GM21723 (cell line): ENCODE data around the gene DCP1A.
A peak's percentile ranks its signal among the peaks of the same experiment; 100 is the strongest.
"Not testable (repeated sequence)": the region's sequence is repeated elsewhere in the genome, so short reads cannot be mapped to it uniquely, and the experiment has no call there.

Experiments
- ATAC-seq: cut with Tn5 transposase; IDR thresholded peaks from one replicate; pipeline ENCODE4 v1.9.1; 2021; ENCODE audit warnings: mild to moderate bottlenecking, moderate library complexity; ENCODE audit not compliant: unreplicated experiment

DCP1A gene

DNA sequence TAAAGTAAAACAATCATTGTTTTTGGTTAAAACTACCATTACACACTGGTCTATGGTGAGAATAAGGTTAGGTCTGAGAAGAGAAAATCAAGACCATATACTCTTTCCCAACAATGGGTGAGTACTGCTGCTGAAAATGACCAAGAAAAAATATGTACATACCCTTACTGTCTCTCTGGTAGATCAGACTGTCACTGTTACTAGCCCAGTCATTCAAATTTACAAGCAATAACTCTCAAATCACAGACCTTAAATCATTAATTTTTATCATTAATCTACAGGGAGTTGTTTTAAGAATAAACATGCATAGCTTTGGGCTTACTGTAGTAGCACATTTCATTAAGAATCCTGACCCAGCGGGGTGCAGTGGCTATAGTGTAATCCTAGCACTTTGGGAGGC, 17.4 kb downstream of the DCP1A start:
- ATAC-seq: no peak

DNA sequence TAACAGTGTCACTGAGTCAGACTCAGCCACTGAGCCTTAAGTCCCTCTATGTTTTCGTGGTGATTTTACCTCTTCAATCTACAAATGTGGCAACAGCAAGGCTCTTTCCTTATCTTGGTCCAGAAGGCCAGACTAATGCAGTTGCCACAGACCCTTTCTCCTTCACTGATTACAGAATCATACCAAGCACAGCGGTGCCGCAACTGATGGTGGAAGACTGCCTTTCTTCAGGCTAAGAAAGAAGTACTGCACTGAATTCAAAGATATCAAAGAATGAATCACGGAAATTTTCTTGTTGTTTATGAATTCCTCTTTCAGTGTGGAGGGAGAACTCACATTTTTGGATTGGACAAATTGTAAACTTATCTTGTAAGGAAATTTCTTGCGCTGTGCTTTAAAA, 18.6 kb downstream of the DCP1A start:
- no peak for ATAC-seq

DNA sequence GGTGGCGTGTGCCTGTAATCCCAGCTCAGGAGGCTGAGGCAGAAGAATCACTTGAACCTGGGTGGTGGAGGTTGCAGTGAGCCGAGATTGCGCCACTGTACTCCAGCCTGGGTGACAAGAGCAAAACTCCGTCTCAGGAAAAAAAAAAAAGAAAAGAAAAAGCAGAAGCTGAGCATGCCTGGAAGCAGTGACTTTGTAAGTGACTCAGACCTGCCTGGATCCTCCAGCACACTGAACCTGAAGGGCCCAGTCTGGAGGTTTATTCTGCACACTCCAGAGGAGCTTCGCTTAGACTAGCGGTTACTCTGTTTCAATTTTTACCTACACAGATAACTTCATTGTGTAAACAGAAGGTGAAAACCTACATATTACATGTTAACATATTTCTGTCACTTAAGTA, 19.4 kb downstream of the DCP1A start:
- not testable (repeated sequence) for ATAC-seq

DNA sequence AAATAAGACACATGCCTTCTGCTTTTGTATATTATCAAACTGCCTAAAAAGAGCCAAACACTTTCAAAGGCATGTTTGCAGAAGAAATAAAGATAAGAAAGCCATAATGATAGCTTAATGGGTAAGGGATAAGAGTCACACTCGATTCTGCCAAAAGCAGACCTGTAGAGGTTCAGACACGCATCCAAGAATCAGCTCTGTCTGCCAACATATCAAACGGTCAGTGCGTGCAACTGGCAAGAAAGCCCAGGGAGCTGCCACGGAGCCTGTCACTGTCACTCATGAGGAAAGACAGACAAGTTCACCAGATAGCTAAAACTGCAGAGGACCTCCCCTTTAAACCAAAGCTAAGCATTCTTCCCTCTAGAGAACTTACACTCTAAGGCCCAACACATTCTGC, 23.2 kb downstream of the DCP1A start:
- ATAC-seq: no peak

DNA sequence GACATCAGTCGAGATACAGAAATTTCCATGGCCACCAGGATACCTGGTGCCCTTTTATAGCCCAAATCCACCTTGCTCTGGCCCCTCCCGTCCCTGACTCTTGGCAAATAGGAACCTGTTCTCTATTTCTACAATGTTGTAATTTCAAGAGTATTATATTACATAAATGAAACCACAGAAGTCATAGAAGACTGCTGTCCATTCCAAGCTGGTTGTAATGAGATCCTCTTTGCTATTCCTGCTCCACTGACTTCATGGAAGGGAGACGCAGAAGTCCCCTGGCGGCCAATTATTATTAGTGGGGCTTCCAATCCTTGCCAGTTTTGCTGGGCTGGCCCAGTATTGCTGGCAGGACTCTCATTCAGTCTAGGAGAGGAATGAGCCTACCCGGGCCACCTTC, 26.6 kb downstream of the DCP1A start:
- ATAC-seq: no peak

DNA sequence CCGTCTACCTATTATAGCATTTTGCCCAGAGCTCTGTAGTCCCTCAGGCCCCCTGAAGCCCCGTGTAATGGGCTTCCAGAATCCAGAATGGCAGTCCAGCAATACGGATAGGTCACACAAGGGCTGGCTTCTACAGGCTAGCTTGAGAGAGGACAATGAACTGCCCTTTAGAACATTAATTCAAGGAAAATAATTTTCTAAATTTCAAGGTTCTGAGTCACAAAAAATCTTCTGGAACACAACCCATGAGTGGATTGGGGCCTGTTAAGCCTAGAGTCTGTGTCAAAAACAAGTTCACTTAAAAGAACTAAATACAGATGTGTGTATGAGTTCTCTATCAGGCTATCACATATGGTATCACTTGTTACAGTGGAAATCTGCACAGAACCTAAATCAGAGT, 28.8 kb downstream of the DCP1A start:
- ATAC-seq: no peak

DNA sequence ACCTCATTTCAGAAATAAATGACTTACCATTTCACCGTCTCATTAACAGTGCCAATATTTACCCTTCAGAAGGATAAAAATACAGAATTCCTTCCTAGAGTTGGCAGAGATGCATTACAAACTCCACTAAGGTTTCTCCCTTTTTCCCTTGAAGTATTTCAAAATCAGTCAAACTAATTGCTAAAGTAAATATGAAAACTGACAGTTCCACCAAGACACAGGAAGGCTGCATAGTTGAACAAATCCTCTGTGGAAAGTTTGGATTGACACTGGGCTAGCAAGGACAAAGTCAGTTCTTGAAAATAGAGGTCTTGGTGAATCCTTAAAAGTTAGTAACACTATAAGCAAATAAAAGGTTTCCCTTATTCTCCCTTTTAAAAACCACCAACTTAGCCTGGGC, 34.5 kb downstream of the DCP1A start:
- no peak for ATAC-seq

DNA sequence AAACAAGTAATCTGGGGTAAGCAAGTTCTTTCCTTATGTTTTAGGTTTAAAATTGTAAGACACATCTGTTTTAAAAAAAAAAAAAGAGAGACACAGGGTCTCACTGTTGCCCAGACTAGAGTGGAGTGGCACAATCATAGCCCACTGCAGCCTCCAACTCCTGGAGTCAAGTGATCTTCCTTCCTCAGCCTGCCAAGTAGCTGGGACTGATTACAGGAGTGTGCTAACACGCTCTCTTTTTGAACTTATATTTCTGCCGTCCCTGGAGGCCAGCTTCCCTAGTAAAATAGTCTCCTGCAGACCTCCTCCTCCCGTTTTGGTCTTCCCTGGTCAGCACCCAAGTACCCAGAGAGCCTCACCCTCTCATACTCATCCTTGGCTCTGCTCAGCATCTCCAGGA, 35.5 kb downstream of the DCP1A start:
- no peak for ATAC-seq

DNA sequence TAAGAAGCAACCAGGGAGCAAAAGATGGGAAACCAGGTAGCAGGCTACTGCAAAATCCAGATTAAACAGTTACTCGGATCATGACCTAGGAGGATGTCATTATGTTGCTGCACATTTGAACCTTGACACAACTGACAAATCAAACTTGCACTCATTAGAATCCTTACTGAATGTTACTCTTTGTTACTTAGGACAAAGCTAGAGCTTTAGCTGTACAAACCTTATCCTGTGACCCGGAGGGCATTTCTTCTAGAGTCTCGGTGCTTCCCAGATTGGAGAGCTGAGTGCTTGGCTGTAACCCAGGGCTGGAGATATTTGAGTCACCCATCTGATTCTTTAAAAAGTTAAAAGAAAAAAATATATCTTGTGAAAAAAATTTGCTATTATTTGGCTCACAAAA, 43.4 kb downstream of the DCP1A start:
- no peak for ATAC-seq

DNA sequence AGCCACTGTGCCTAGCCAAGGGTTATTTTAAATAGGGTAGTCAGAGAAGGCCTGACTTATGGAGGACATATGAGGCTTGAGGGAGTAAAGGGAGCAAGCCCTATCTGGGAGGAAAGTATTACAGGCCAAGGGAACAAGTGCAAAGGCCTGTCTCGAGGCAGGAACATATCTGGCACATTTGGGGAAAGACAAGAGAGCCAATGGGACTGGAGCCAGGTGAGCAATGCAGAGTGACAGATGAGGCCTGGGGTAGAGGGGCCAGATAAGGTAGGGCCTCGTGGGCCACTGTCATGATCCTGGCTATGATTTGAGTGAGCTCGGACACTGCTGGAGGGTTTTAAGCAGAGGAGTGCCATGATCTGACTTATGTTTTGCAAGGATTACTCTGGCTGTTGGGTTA, 43.8 kb downstream of the DCP1A start:
- ATAC-seq: no peak

DNA sequence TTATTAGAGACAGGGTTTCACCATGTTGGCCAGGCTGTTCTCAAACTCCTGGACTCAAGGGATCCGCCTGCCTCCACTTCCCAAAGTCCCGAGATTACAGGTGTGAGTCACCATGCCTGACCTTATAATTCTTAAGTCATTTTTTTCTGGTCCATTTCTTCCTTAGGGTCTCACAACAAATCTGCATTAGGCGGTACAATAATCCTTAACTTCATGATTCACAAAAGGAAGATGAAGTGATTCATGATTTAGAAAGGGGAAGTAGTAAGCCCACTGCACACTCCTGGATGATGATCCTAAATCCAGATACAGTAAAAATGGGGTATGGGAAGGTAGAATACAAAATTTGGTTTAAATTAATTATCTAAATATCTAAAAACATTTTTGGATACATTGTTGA, 46.5 kb downstream of the DCP1A start:
- ATAC-seq: no peak

DNA sequence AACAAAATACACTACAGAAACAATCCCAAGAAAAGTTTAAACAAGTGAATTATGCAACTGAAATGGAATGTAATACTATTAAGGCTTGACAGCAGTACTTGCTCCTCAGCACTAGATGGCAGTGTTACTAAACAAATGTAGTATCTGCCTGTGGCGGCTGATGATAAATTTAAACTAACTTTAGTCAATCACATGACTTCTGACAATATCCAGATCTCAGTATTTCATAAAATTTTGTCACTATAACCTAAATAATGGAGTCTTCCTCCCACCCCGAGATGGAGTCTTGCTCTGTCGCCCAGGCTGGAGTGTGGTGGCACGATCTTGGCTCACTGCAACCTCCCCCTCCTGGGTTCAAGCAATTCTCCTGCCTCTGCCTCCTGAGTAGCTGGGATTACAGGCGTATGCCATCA, 47.7 kb downstream of the DCP1A start:
- peak; percentile 60 for ATAC-seq

DNA sequence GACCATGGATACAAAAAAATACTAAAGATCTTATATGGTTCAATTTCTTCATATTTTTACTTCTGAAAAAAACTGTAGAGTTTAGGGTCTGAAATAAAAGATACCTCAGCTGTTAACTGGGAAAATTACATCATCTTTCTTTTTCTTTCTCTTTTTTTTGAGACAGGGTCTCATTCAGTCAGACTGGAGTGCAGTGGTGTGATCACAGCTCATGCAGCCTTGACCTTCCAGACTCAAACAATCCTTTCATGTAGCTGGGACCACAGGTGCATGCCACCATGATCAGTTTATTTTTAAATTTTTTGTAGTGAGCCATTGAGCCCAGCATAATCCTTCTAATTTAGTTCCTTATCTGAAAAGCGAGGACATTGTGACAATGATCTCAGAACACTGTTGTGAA, 51.9 kb downstream of the DCP1A start:
- ATAC-seq: no peak

DNA sequence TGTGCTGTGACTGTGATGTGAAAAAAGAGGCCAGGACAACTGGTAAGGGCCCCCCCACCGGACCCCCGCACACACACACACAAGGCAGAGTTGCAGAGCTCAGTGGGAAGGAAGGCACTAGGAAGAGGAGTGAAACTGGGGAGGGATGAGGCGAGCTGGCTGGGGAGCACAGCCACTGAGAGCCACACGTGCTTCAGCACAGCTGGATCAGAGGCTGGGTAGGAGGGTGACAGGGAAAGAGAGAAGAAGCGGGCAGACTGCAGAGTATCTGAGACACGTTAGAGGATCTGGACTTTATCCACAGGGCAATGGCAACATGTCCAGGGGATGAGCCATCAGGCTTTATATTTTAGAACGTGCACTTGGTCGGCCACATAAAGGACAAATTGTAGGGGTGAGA, 53.5 kb downstream of the DCP1A start:
- no peak for ATAC-seq

DNA sequence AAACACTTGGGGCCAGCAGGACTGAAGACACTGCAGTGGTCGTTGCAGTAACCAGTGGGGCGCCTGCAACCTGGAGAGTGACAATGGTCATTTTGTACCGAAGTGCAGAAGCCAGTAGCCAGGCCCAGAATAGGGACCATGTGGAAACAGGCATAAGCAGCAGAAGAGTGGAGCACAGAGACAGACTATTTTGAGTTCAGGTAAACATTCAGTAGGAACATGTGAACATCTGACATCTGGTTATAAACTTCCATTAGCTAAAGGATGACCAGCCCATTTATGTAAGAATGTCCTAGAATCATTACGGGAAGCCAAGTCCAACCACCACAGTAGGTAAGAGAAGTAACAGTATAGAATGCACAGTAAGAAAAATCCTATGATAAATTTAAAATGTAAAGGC, 59.1 kb downstream of the DCP1A start:
- ATAC-seq: no peak

DNA sequence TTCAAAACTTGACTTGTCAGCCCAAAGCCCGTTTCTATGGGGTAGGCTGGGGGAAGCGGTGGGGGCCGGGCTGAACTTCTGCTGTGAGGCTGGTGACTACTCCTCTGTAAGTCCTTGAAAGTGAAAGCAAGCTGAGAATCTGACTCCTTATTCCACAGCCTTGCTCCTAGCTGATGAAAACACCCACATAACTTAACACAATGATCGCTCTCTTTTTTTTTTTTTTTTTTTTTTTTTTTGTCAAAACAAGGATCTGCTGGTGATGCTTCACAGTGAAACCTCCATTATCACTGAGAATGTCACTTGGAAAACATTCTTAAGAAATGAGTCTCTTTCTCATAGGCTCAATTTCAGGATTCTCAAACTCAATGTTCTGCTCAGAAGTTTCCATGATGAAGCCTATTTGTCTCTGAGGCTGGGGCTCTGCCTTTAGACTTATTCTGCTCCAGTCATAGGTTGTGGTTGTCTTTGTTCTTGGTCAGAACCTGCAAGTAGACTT, 60.2 kb downstream of the DCP1A start:
- no peak for ATAC-seq

DNA sequence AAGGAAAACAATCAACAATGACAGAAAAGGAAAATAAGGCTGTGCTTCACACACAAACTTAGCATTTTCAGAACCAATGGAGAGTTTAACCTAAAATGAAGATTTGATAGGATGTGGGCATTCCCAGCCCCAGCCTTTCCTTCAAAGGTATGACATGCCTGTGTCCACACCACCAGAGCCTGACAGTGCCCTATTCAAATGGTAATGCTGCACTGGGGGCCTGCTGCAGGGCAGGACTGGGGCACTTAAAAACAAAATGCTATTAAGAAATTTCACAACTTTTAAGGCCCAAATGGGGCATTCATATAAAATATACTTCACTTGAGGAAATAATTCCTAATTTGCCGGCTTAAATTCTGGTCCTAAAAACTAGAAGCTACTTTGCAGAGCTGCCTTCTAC, 60.6 kb downstream of the DCP1A start:
- no peak for ATAC-seq

DNA sequence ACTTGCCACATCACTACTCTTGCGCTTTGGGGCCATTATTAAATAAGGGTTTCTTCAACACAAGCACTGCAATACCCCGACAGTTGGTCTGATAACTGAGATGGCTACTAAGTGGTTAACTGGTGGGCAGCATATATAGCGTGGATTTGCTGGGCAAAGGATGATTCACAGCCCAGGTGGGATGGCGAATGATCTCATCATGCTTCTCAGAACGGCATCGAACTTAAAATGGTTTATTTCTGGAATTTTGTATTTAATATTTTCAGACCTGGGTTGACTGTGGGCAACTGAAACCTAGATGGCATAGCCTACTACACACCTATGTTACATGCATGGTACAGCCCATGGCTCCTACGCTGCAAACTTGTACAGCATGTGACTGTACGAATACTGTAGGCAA, 64.8 kb downstream of the DCP1A start:
- ATAC-seq: no peak

DNA sequence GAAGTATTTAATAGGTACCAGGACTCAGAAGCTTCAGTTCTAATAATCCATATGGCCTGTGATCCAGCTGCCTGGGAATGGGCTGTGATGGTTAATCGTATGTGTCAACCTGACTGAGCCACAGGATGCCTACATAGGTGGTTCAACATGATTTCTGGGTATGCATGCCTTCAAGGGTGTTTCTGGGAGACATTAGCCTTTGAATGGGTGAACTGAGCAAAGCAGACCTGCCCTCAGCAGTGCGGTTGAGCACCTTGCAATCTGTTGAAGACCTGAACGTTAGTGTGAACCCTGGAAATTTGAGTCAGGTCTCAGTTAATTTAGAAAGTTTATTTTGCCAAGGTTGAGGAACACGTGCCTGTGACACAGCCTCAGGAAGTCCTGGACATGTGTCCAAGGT, 68.7 kb downstream of the DCP1A start:
- no peak for ATAC-seq

DNA sequence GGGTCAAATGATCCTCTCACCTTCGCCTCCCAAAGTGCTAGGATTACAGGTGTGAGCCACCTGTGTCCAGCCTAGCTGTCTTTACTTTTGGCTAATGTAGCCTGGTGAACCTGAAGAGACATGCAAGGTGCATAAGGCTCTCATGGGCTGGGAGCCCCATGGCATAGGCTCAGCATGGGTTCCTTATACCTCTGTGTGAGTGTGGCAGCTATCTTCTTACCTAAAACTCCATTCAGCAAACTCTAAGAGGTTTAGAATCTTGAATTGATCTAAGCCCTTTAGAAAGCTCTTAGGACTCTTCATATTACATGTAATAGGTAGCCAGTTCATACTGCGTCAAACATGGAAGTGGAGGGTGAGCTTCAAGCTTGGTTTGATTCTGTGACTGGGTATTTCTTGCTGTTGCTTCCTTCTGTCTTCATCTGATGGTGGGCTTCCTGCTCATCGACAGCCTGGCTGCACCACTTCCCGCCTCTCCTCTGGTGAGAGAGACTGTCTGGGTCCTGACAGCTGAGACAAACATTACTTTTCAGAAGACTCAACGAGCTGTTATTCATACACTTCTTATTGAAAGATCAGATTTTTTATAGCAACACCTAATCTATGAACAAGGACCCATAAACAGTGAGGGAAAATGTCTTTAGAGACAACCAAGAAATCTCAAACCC, 72.3 kb downstream of the DCP1A start:
- no peak for ATAC-seq

DNA sequence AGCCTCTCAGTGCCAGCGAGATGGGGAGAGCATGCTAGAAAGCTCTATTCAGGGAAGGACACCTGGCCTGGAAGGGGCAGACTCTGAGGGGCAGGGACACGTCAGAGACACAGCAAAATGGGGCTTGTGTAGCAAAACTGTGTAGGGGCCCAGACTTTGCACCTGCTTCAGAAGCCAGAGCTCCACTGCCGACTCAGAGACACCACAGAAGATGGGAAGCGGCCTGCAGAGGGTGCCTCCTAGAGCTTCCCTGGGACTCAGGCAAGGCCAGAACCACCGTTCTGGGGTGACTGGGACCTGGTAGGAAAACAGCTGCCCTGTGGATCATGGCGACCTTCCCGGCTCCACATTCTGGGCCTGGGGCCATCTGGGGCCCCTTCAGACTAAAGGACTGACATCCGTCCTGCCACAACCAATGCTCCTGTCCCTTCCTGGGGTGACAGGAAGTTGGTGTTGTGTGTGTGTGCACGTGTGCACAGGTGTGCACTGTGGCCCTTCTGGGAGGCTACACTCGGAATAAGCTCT, 74.1 kb downstream of the DCP1A start:
- no peak for ATAC-seq

DNA sequence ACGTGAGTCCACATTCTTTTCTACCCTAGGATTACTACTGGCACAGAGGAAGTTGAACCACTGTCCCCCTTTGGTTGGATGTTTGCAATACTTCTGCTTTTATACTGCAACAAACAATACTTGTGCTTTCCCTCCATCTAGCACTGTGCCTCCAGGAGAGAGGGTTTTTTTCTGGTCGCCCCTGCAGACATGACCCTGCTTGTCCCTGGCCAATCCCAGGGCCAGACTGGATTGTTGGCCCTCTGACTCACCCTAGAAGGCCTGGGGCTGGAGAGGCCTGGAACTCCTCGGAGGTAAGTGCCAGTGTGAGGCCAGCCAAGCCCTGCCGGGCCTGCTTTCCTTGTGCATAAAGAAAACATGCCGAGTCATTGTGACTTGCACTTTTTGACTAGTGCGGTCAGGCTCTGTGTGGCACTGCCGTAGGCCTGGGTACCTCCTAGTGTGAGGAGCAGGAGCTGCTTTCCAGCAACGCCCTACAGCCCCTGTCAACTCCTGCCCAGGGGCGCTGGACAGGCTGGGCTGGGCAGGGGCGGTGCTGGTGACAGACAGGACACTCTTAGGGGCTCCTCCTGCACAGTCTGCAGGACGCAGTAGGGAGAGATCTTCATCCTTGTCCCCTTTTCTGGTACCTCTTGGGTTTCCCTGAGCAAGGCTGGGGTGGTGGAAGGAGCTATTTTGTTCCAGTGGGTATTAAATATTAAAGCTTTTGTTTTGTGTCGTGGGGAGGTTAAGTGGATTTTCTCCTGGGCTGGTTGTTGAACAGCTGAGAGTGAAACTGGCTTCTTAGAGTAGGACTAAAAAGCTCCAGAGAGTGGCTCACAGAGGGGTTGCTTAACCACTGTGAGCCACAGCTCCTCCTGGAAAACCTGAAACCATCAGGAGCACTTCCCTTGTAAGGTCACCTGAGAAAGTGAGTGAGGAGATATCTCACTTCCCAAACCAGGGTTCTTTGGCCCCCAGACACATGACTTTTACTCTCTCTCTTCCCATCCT, 77.2 kb downstream of the DCP1A start:
- ATAC-seq: peak; percentile 74
